ELF-1 (cell line): Measurements from ENCODE around the gene FFAR2.

ENCODE experiments used
- DNase-seq: peaks from one replicate; pipeline ENCODE4 v3.0.0-alpha.2; 2016; ENCODE audit warnings: low read depth, low spot score

Gene FFAR2

DNA sequence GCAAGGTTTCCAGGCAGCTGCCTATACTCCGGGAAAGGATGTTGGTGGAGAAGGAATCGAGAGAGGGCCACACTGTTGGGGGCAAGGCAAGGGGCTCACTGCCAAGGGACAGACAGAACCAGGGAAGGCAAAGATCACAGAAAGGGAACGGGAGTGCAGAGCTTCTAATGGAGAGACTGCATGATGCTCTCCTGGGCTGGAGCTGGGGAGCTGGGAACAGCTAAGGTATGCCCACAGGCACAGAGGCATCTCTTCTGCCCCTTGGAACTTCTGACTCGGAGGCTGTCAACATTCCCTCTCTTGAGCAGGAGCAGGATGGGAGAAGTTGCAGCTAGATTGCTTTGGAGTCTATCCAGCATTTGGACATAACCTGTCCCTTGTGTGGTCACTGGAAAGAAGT is 22.4 kb upstream of the FFAR2 start:
- DNase-seq = no peak

DNA sequence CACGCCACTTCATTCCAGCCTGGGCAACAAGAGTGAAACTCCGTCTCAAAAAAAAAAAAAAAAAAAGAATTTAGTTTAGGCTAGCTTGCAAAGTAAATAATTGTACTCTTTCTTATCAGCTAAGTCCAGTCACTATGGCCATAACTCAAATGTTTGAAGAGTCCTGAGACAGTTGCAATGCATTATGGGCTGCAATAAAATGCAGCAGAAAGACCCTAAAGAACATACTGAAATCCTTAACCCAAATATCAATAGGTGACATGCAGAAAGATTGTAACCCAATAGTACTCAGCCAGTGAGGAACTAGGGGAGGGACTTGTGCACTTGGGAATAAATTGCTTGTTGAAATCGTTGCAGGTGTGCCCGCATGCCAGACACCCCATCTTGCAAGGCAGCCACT is 20.9 kb upstream of the FFAR2 start:
- no peak for DNase-seq

DNA sequence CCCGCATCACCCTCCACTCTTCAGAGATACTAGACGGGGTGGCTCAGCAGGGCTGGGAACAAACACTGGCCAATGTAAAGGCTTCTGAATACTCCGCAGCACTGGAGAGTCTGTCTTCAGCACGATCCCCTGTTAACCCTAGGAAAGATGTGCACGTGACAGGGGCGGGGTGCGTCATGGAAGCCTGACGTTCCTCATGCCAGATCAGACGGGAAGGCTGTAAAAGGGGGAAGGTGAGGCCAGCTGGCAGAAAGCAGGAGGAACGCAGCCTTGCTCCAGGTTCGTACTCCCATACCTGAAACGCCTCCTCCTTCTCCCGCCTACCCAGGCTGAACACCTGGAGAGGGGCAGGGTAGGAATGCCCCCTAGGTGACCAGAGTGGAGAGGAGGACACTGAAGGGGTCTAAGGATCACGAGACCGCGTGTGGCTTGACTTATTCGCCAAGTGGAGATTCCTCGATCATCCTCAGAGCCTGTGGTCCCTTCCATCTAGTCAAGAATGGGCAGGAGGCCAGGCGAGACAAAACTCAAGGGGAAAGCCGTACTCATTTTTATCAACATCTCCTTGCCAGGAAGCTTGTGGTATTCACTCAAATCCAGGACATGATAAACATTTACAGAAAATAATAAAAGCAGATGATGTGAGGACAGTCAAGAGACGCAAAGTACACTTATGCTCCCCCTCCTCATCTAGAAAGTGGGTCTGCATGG is 18.2 kb upstream of the FFAR2 start:
- no peak for DNase-seq

DNA sequence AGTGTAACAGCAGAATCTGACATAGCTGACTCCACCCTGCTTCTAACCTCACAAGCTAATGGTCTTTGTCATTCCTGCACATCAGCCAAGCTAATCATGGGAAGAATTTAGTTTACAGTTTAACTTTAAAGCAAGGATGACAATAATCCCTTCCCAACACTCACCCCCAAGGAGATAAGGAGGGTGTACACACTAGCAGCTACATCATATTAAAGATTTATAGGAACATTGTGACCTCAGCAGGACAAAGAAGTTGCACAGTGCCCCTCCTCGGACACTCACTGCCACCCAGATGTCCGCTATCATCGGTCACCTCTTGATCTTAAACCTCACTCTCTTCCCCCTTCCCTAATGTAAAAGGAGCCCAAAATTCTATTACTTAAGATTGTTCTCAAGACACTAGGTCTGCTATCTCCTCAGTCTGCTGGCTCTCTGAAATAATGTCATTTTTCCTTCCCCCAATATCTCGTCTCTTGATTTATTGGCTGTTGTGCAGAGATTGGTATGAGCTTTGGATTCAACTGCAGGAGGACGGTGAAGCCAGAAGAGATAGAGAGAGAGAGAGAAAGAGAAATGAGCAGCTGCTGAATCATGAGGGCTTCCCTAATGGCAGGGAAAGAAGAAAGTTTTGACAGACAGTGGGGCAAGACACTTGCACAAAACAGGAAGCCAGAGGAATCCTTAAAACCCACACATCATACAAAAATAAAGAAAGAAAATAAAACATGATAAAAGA is 17.5 kb upstream of the FFAR2 start:
- no peak for DNase-seq

DNA sequence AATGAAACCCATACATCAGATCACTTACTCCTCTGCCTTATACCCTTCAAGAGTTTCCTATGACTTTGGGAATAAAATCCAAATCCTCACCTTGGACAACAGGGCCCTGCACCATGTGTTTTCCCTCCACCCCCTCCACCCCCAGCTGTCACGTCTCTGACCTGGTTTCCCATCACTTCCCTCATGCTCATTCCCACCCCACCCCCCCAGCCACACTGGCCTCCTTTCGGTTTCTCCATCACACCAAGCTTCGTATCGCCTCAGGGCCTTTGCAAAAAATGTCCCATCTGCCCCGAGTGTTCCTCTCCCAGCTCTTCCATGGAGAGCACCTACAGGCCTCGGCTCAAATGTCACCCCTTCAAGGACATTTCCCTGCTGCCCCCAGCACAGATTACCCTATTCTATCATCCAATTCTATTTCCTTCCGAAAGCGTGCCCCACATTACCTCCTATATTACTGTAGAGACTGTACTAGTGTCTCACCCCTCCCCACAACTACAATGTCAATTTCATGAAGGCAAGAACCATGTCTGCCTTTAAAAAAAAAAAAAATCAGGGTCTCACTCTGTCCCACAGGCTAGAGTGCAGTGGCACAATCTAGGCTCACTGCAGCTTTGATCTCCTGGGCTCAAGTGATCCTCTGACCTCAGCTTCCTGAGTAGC is 16.8 kb upstream of the FFAR2 start:
- DNase-seq = no peak

DNA sequence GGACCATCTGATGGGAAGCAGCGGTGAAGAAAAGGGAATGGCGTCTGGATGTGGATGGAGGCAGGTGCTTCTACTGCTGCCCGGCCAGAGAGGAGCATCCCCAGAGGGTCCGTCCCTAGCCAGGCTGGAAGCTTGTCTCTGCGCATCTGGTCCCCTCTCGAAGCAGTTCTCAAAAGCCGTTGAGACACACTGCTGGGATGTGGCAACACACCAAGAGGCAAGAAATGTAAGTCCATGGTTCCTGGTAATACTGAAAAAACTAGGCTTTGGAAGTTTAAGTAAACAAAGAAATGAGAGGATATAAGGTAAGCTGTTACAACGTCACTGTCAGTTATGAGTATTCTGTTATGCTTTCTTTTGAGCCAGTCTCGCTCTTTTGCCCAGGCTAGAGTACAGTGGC is 15.1 kb upstream of the FFAR2 start:
- DNase-seq = no peak

DNA sequence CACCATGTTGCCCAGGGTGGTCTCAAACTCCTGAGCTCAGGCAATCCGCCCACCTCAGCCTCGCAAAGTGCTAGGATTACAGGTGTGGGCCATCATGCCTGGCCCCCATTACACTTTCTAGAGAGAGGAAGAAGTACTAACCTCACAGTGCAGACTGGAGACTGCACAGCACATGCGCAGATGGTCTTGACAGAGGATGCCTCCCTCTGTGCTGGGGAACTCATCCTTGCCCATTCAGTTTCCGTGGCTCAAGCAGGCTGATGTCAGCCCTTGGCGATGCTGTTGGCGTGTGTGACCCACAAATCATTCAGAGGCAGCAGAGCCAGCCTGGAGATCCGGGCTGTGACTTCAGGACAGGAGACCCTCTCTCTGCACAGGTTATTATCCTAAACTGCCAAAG is 14.6 kb upstream of the FFAR2 start:
- no peak for DNase-seq

DNA sequence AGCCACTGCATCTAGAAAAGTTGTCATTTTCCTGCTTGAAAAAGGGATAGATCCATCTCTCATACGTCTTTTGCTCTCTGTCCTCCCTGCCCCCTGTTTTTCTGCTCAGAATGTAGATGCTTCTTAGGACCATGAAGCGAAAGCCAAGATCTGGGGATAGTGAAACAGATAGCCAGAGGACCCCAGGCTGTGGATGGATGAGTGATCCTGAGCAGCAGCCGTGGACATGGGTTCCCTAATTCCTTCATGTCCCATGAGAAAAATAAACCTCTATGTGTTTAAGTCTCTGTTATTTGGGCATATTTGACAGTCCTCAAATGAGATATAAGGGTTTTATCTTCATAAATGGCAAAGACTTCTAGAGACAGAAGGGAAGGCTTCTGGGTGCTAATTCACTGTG is 12.2 kb upstream of the FFAR2 start:
- no peak for DNase-seq

DNA sequence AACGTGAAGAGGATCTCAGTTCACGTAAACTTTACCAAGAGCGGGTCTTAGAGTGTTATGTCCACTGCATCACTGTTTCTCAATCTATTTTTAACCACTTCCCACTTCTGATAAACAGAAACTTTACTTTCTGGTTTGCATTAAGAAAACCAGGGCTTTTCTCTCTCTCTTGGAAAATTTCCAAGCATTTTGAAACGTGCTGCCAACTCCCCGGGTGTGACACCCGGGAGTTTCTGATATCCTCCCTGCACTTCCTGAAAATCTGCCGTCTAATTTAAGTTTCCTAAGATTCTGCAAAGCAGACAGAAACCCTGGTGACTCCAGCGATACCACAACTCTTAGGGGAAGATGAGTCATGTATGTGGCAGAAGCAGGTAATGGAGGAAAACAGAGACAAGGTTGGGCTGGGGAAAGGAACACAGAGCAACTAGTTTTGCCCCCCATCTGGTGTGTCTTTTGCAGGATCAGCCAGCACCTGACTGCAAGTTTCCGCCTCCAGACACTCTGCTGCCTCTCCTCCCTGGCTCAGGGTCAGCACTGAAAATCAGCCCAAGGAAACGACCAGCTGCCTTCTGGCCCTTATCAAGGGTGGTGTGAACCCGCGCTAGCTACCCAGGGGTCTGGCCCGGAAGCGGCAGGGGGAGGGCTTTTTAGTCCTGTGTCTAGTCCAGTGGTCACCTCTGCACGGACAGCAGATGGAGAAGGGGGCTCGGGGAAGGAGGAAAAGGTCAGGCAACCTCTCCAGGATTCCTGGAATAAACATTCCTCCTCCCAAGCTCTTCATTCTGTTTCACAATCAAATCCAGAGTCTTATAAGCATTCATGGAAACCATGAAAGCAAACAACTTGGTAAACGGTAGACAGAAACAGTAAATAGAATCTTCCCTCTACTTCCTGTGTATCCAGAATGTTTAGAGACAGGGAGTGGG is 11.3 kb upstream of the FFAR2 start:
- DNase-seq = peak; percentile 46

DNA sequence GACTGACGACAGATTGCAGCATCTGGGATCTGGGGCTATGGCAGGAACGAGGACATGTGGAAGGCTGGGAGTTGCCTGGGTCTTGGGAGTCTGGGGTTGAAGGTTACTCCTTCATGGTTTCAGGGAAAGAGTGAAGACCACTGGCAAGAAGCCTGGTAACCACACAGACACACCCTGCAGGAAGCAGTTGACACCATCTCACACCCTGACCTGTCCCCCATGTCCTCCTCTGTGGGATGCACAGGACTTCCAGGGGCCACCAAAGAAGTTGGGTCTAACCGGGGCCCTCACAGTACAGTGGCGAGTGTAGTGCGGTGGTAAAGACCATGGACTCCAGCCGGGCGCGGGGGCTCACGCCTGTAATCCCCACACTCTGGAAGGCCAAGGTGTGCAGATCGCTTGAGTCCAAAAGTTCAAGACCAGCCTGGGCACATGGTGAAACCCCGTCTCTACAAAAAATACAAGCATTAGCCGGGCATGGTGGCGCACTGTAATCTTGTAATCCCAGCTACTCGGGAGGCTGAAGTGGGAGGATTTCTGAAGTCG is 10.6 kb upstream of the FFAR2 start:
- DNase-seq = no peak

DNA sequence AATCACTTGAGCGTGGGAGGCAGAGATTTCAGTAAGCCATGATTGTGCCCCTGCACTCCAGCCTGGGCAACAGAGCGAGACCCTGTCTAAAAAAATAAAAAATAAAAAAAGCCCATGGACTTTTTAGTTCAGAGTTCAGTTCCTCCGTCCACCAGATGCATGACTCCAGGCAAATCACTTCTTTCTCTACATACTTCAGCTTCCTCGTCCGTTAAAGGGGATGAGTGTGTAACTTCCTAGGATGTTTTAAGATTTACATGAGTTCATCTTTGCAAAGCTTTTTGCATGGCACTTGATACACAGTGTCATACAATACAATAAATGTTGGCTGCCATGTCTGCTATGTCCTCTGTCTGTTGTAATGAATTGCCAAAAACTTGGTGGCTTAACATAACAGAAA is 10.0 kb upstream of the FFAR2 start:
- no peak for DNase-seq

DNA sequence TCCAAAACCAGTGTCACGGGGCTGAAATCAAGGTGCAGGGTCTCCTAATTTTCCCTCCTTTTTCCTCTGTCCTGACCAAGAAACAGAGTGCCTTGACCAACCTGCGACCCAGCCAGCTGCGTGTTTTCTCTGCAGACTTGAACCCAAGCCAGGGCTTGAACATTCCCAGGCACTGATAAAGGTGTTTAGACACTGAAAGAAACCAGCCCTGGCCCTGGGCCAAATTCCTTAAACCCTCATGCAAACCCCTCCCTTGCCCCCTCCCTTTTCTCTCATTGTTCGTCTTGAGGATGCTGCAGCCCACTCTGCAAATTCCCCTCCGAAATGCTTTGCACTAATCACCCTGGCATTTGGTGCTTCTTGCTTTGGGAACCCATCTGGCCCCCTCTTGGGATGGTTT is 9.5 kb upstream of the FFAR2 start:
- peak; percentile 82 for DNase-seq

DNA sequence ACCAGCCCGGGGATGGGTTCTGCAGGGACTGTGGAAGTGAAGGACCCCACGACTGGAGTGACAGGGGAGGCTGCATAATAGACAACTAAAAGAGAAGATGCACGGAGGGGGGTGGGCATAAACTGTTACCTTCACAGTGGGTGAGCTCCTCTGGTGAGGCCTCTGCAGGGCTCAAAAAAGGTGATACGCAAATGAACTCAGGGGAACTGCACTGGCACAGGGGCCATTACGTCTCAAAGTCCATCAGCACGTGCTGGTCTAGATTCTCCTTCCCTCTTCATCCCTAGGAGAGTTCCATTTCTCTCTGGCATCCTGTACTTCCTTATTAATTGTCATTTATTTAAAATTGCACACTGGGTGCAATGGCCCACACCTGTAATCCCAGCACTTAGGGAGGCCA is 8.1 kb upstream of the FFAR2 start:
- no peak for DNase-seq

DNA sequence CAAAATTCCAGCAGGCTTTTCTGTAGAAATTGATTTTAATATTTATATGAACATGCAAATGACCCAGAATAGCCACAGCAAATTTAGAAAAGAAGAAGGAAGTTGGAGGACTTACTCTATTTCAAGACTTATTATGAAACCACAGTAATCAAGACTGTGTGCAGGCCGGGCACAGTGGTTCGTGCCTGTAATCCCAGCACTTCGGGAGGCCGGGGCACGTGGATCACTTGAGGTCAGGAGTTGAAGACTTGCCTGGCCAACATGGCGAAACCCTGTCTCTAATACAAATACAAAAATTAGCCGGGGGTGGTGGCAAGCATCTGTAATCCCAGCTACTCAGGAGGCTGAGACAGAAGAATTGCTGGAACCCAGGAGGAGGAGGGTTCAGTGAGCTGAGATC is 6.0 kb upstream of the FFAR2 start:
- DNase-seq = no peak

DNA sequence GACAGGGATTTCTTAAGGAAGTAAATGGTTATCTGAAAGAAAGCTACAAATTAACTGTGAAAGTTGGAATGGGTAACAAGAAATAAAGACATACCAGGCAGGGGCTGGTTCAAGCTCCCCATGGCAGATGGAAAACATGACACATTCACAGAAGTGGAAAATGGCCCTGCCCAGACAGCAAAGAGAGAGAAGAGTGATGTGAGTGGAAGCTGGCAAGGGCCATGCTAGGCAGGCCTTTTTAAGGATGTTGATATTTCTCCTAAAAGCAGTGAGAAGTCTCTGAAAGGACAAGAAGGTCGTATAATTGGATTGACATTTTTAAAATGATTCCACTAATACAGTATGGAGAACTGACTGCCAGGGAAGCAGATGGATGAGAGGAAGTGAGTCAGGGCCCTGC is 3.3 kb upstream of the FFAR2 start:
- DNase-seq = no peak

DNA sequence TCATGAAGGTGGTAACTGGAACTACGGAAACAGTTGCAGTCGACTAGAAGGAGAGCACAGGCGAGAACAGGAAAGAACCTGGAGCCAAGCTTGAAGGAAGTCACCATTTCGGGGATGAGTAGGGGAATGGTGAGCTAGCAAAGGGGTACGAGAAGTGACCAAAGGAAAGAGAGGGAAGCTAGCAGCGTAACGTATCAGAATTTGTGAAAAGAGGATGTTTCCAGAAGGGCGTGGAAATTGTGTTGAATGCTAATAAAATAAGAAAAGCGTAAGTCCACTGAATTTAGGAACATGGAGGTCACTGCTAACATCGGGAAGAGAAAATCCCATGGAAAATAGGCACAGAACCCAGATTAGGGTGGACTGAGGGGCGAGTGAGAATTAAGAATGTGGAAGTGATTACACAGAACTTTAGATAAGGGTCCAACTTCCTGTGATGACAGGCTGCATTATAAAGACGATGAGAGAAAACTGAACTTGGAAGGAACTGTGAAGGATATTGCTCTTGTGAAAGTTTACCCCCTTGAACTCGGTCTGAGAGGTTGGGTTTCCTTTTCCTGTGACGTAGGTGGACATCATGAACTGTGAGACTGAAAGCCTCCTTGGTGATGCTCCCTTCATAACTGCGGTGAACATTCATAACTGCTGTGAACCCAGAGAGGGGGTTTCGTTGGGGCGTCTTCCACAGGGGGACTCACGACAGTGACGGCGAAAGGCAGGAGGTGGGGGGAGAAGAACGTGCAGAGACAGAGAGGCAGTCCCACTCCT is 2.0 kb upstream of the FFAR2 start:
- DNase-seq = no peak

DNA sequence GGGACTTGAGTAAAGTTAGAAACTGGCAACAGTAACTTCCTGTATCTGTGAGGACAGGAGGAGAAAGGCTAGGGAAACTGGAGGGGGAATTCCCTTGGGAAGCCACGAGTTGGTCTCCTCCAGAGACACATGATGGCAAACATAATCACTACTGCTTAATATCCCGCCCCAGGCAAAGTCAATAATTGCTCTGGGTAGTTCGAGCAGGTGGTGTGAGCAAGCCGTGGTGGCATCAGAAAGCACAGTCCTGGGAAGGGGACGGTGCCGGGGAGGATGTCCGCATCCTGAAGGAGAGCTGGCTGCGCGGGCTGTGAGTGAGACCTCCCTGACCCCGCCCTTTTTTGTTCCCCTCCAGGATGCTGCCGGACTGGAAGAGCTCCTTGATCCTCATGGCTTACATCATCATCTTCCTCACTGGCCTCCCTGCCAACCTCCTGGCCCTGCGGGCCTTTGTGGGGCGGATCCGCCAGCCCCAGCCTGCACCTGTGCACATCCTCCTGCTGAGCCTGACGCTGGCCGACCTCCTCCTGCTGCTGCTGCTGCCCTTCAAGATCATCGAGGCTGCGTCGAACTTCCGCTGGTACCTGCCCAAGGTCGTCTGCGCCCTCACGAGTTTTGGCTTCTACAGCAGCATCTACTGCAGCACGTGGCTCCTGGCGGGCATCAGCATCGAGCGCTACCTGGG is 1.4 kb downstream of the FFAR2 start:
- peak; percentile 20 for DNase-seq

DNA sequence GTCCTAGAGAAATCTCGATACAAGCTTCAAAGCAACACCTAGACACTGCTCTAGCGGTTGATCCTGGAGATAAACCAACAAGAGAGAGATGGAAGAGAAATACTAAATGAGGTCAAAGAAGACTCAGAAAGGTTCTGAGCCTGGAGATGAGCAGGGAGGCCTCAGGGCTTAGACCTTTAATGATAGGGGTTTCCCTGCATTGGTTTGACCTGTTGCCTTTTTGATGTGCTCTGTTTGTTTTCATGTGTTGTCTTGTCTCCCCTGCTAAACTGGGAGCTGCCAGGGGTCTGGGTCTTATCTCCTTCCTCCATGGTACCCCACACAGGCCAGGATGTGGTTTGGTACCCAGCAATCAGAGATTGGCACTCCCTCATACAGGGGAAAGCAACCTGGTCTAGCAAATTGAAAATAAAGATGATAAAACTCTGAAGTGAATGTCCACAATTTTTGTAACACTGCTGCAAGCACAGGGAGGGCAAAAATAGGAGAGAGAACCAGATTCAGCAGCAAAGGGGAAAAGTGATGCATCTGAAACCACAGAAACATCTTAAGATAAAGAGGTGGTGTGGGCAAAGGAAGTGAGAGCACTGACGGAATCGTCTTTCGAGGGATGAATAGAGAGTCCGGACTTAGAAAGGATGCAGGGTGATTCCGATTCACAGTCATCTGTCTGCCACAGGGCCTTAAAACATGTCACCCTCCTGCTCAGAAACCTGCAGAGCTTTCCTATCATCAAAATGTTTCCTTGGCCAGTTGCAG is 3.5 kb downstream of the FFAR2 start:
- no peak for DNase-seq

DNA sequence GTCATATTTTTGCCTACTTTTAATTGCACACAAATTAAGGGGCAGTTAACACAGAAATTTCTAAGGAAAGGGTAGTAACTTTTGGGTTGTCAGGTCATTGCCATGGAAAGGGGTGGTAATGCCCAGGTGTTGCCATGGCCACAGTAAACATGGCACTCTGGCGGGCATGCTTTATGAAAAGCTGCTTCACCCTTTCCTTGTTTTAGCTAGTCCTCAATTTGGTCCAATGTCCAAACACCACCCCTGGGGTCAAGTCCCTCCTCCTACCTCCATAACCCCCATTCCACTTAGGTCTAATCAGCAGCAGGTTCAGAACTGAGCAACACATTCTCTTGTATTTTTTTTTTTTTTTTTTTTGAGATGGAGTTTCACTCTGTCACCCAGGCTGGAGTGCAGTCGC is 6.6 kb downstream of the FFAR2 start:
- DNase-seq = no peak
